GM12878 (cell line): ENCODE results near the gene ITCH. TPM values are rescaled to one million over a fixed set of nuclear protein-coding genes. Genes with fewer than 3 reads are reported as not detected.

Source experiments
- ATAC-seq: fragments of 200-7000 bp; cut with Tn5 transposase; 3 replicates; pipeline ENCODE4 v1.9.1; 2020; ENCODE audit warnings: mild to moderate bottlenecking, moderate library complexity
- BruUV-seq: library from RNA; stranded (reverse); fragments of 400-500 nt; replicated peaks from 2 replicates; lab custom pipeline; 2021; lab: Mats Ljungman, UMichigan
- CTCF ChIA-PET: fragments of 300-600 bp; sonication (Branson Sonifier 250); formaldehyde crosslinking; extraction: SDS; loops from one replicate; lab custom pipeline; 2021; ENCODE audit warnings: inconsistent platforms; lab: Yijun Ruan, JAX
- POLR2A ChIA-PET: fragments of 350-600 bp; formaldehyde crosslinking; extraction: SDS; loops from one replicate; lab custom pipeline; 2021; ENCODE audit warnings: inconsistent platforms; lab: Charles Lee
- RAD21 ChIA-PET: fragments of 300-600 bp; sonication (Branson Sonifier 250); formaldehyde crosslinking; loops from one replicate; lab custom pipeline; 2023; ENCODE audit warnings: antibody characterized with exemption; ENCODE audit not compliant: unreplicated experiment; lab: Charles Lee
- SMC1A ChIA-PET: fragments of 300-600 bp; sonication (Branson Sonifier 250); formaldehyde crosslinking; loops from one replicate; lab custom pipeline; 2023; ENCODE audit not compliant: unreplicated experiment, uncharacterized antibody; lab: Charles Lee
- DNase-seq: peaks from one replicate; pipeline ENCODE4 v3.0.0-alpha.2; 2011; ENCODE audit warnings: low read depth, low spot score
- FAIRE-seq: peaks from 3 replicates; lab custom pipeline; 2011; peaks lifted over from hg19 to GRCh38; lab: Jason Lieb, UNC
- H2AFZ ChIP-seq: 2 replicates; pipeline ENCODE4 v1.6.0; 2011; ENCODE audit warnings: low read depth, low read length, control low read depth; ENCODE audit not compliant: control insufficient read depth
- H3K27ac ChIP-seq: 2 replicates; pipeline ENCODE4 v1.5.1; 2011; ENCODE audit warnings: control low read depth; ENCODE audit not compliant: control insufficient read depth, insufficient read depth
- H3K27me3 ChIP-seq, 2 experiments: replicated peaks in 1 of 2; 2 replicates each; pipeline versions ENCODE4 v1.6.0 to v1.6.1; 2011; ENCODE audit warnings: low read length in 1 of 2; ENCODE audit not compliant: control insufficient read depth in 2 of 2, insufficient read depth in 2 of 2
- H3K36me3 ChIP-seq, 2 experiments: 2 replicates each; pipeline ENCODE4 v1.5.1; 2011; ENCODE audit warnings: low read length in 1 of 2; ENCODE audit not compliant: control insufficient read depth in 2 of 2, insufficient read depth in 2 of 2
- H3K4me1 ChIP-seq: 2 replicates; pipeline ENCODE4 v1.6.1; 2011; ENCODE audit warnings: mild to moderate bottlenecking, low read length, moderate library complexity, mixed read lengths; ENCODE audit not compliant: control insufficient read depth, insufficient read depth
- H3K4me2 ChIP-seq: 2 replicates; pipeline ENCODE4 v1.6.0; 2011; ENCODE audit warnings: control low read depth; ENCODE audit not compliant: control insufficient read depth, insufficient read depth
- H3K4me3 ChIP-seq: fragments of 200-600 bp; sonication (generic); 2 replicates; pipeline ENCODE4 v1.5.1; 2016
- H3K79me2 ChIP-seq: 2 replicates; pipeline ENCODE4 v1.6.0; 2011; ENCODE audit warnings: low read length; ENCODE audit not compliant: control insufficient read depth, insufficient read depth
- H3K9ac ChIP-seq: 2 replicates; pipeline ENCODE4 v1.8.0; 2011; ENCODE audit warnings: low read length, control low read depth, mixed read lengths; ENCODE audit not compliant: control insufficient read depth, insufficient read depth
- H3K9me3 ChIP-seq: replicated peaks from 3 replicates; pipeline ENCODE4 v1.5.1; 2011; ENCODE audit warnings: mild to moderate bottlenecking, low read length; ENCODE audit not compliant: control insufficient read depth, insufficient read depth
- H4K20me1 ChIP-seq: 2 replicates; pipeline ENCODE4 v1.6.0; 2011; ENCODE audit not compliant: control insufficient read depth, insufficient read depth
- ESRRA ChIP-seq: IDR thresholded peaks from 2 replicates; pipeline ENCODE4 v1.6.1; 2012; ENCODE audit warnings: mild to moderate bottlenecking, low read length, improper control_type of control experiment
- HDAC2 ChIP-seq: fragments of 200-600 bp; sonication (generic); IDR thresholded peaks from 2 replicates; pipeline ENCODE4 v1.6.1; 2017
- HDGF ChIP-seq: fragments of 450-650 bp; IDR thresholded peaks from 2 replicates; pipeline ENCODE4 v1.6.1; 2016; ENCODE audit warnings: antibody characterized with exemption
- IKZF1 ChIP-seq: fragments of 450-650 bp; conservative IDR thresholded peaks from 2 replicates; pipeline ENCODE4 v1.6.1; 2017; ENCODE audit warnings: antibody characterized with exemption, mild to moderate bottlenecking
- IKZF2 ChIP-seq, 2 experiments: fragments of 450-650 bp; IDR thresholded peaks; 2 replicates each; pipeline ENCODE4 v1.6.1; 2017; ENCODE audit warnings: mild to moderate bottlenecking in 2 of 2, moderate library complexity in 2 of 2
- LARP7 ChIP-seq: fragments of 450-650 bp; IDR thresholded peaks from 2 replicates; pipeline ENCODE4 v1.6.1; 2017; ENCODE audit warnings: mild to moderate bottlenecking
- NFYA ChIP-seq: IDR thresholded peaks from 2 replicates; pipeline ENCODE4 v1.6.1; 2011; ENCODE audit warnings: low read depth, mild to moderate bottlenecking, low read length, improper control_type of control experiment, borderline replicate concordance
- RCOR1 ChIP-seq: conservative IDR thresholded peaks from 2 replicates; pipeline ENCODE4 v1.6.1; 2012; ENCODE audit warnings: low read depth, low read length, improper control_type of control experiment
- SMARCA5 ChIP-seq: fragments of 450-650 bp; IDR thresholded peaks from 2 replicates; pipeline ENCODE4 v1.6.1; 2017; ENCODE audit warnings: mild to moderate bottlenecking
- SRF ChIP-seq, 2 experiments: IDR thresholded peaks; 2 replicates each; pipeline ENCODE4 v1.6.1; 2011; ENCODE audit warnings: low read depth in 2 of 2, low read length in 2 of 2, mild to moderate bottlenecking in 1 of 2, moderate library complexity in 1 of 2
- WGBS: methylation state at CpG from one replicate; pipeline ENCODE4 v1.1.6; 2016; ENCODE audit warnings: low lambda C conversion rate; ENCODE audit not compliant: insufficient replicate concordance, insufficient coverage; ENCODE audit errors: missing lambda C conversion rate; 5-methylcytosine and 5-hydroxymethylcytosine counted together
- in situ Hi-C: fragments of 300-500 bp; cut with MboI; formaldehyde crosslinking; loops from 9 replicates; pipeline ENCODE4 v1.14.3; 2018; ENCODE audit warnings: mixed read lengths
- intact Hi-C: fragments of 100-400 bp; cut with micrococcal nuclease; formaldehyde crosslinking; loops from one replicate; pipeline ENCODE4 v1.14.2; 2022; ENCODE audit not compliant: unreplicated experiment
- polyA plus RNA-seq, 11 experiments: library from polyadenylated mRNA; depleted of rRNA in 4 of 11; unstranded in 6 of 11; stranded (reverse) in 5 of 11; fragments of >200 nt; fragmentation: Nextera tagmentation in 4 of 11; fragmentation: Illumina TruSeq in 1 of 11; extraction: Ambion mirVana in 4 of 11; extraction: Trizol in 1 of 11; gene quantifications; 1 replicate in 1 of 11; 2 replicates in 10 of 11; pipeline versions ENCODE4 v1.2.1 to v1.2.3, GENCODE V29; 2011 to 2016; ENCODE audit warnings: inconsistent platforms in 2 of 11, missing spikeins in 2 of 11, low read depth in 1 of 11
- total RNA-seq, 4 experiments: library from RNA; depleted of rRNA in 3 of 4; stranded (reverse); fragments of >200 nt in 3 of 4; fragmentation: Illumina TruSeq in 1 of 4; extraction: Trizol in 1 of 4; gene quantifications; 2 replicates each; pipeline versions ENCODE4 v1.2.1 to v1.2.3, GENCODE V29; 2013 to 2021
- TF ChIP-seq, protein P1 (sequence below): fragments of 450-650 bp; IDR thresholded peaks from 2 replicates; pipeline ENCODE4 v1.6.1; 2017; ENCODE audit warnings: antibody characterized with exemption, mild to moderate bottlenecking, moderate library complexity

The ITCH gene
- total and polyA plus RNA-seq, 10 of the 15 experiments (the other 5 are each of a cell fraction or from before 2014, with no cell fraction given): 7.5 to 46.1 (median 21.5) TPM

DNA sequence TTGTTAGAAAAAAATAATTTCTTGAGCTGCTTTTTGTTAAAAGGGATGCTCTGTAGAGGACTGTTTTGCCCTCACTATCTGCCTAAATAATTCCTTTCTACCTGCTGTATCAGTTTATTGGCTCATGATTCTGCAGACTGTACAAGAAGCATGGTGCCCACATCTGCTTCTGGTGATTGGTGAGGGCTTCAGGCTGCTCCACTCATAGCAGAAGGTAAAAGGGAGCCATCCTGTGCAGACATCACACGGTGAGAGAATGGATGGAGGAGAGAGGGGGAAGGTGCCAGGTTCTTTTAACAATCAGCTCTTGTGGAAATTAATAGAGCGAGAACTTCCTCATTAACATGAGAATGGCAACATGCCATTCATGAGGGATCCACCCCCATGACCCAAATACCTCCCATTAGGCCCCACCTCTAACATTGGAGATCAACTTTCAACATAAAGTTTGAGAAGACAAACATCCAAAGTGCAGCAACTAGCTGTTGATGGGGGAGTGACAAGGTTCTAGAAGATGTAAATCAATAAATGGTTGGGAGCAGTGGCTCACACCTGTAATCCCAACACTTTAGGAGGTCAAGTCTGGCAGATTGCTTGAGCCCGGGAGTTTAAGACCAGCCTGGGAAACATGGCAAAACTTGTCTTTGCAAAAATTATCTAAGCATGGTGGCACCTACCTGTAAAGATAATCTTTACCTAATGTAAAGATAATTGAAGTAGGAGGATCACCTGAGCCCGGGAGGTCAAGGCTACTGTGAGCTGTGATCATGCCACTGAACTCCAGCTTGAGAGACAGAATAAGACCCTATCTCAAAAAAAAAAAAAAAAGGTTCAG, 44.2 kb upstream of the ITCH start:
- ATAC-seq (no peak), DNase-seq (no peak), FAIRE-seq (no peak)
- H3K27ac ChIP-seq: no peak overlapping the region
- no peak overlapping the region for H3K4me3 ChIP-seq
- H3K9me3 ChIP-seq: no peaks in the 10 kb centered on the region
- no peak for TF ChIP-seq IKZF1
- no peak for TF ChIP-seq HDAC2
- no peak for TF ChIP-seq LARP7
- no peak for TF ChIP-seq NFYA
- H3K36me3 ChIP-seq: no peaks in the 10 kb centered on the region
- no peaks in the 10 kb centered on the region for H3K79me2 ChIP-seq
- H3K4me1 ChIP-seq: no peaks in the 10 kb centered on the region
- no peak overlapping the region for H3K9ac ChIP-seq
- BruUV-seq: no TSS peak
- intact Hi-C loops: no loop called here
- H2AFZ ChIP-seq: no peak overlapping the region
- no peaks in the 10 kb centered on the region; a peak in 1 of 4 replicates for H3K27me3 ChIP-seq
- ChIA-PET RAD21 (interaction anchor here (1.4 kb wide), 1 partner anchor 9 kb away, joined by 3 read pairs; no protein-coding TSS in a partner anchor), CTCF (interaction anchor here (0.9 to 1.2 kb wide), 2 partner anchors 158 to 386 kb away, joined by 3 read pairs; no protein-coding TSS in a partner anchor), POLR2A (interaction anchor here (1.0 kb wide), 2 partner anchors 16 to 40 kb away, joined by 3 to 4 read pairs; no protein-coding TSS in a partner anchor), SMC1A (interaction anchor here (1.0 to 1.5 kb wide), 5 partner anchors 19 to 198 kb away, joined by 3 to 6 read pairs (median 4); partner anchors contain the start of gene DYNLRB1)
- 62% methylated on average over 4 of the region's 4 CpGs for WGBS
- in situ Hi-C loops: no loop called here
- no peak overlapping the region for H3K4me2 ChIP-seq
- no peaks in the 10 kb centered on the region for H4K20me1 ChIP-seq

DNA sequence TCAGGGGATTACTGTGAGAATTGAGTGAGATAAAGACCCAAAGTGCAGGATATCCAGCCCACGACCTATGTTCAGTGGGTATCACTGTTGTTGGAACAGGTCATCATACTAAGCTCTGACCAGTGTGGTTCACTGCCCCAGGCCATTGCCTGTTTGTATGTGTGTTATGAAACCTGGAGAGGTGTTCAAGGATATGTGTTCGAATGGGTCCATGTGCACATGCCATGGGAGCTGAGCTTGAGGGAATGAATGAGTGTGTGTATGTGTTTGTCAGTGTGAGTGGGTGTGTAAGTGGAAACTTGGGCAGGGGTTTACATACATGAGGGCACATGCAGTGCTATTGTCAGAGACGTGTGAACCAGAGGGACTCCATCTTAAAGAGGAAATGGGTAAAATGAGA, 42.2 kb upstream of the ITCH start:
- H3K9me3 ChIP-seq: no peaks in the 10 kb centered on the region
- no TSS peak for BruUV-seq
- H3K27ac ChIP-seq: no peak overlapping the region
- POLR2A ChIA-PET: no interaction called here
- H4K20me1 ChIP-seq: no peaks in the 10 kb centered on the region
- ATAC-seq: no peak
- no peaks in the 10 kb centered on the region for H3K79me2 ChIP-seq
- no peak overlapping the region for H3K4me3 ChIP-seq
- H3K4me1 ChIP-seq: no peaks in the 10 kb centered on the region
- no peak for FAIRE-seq
- RAD21 ChIA-PET: interaction anchor here (0.7 kb wide), 1 partner anchor 64 kb away, joined by 3 read pairs; no protein-coding TSS in a partner anchor
- H3K4me2 ChIP-seq: no peak overlapping the region
- H3K27me3 ChIP-seq: no peaks in the 10 kb centered on the region; a peak in 1 of 4 replicates
- WGBS: 24% methylated on average over 3 of the region's 3 CpGs
- H3K36me3 ChIP-seq: no peaks in the 10 kb centered on the region
- SMC1A ChIA-PET: interaction anchor here (0.7 to 1.4 kb wide), 3 partner anchors 9 to 116 kb away, joined by 3 to 4 read pairs (median 4); no protein-coding TSS in a partner anchor
- in situ Hi-C loops (no loop called here), intact Hi-C loops (no loop called here)
- DNase-seq: no peak
- H3K9ac ChIP-seq: no peak overlapping the region
- CTCF ChIA-PET: interaction anchor here (0.5 to 1.4 kb wide), 3 partner anchors 97 to 202 kb away, joined by 3 to 7 read pairs (median 4); no protein-coding TSS in a partner anchor
- no peak overlapping the region for H2AFZ ChIP-seq
- TF ChIP-seq ESRRA (no peak), RCOR1 (no peak), IKZF2 (IDR thresholded peaks at IDR 0.05) (no peak), SRF (IDR thresholded peaks at IDR 0.05; ENCODE audit: low read depth in 2 of 2, low read length in 2 of 2) (no peak), HDGF (no peak), SMARCA5 (no peak)
- TF ChIP-seq, protein P1, sequence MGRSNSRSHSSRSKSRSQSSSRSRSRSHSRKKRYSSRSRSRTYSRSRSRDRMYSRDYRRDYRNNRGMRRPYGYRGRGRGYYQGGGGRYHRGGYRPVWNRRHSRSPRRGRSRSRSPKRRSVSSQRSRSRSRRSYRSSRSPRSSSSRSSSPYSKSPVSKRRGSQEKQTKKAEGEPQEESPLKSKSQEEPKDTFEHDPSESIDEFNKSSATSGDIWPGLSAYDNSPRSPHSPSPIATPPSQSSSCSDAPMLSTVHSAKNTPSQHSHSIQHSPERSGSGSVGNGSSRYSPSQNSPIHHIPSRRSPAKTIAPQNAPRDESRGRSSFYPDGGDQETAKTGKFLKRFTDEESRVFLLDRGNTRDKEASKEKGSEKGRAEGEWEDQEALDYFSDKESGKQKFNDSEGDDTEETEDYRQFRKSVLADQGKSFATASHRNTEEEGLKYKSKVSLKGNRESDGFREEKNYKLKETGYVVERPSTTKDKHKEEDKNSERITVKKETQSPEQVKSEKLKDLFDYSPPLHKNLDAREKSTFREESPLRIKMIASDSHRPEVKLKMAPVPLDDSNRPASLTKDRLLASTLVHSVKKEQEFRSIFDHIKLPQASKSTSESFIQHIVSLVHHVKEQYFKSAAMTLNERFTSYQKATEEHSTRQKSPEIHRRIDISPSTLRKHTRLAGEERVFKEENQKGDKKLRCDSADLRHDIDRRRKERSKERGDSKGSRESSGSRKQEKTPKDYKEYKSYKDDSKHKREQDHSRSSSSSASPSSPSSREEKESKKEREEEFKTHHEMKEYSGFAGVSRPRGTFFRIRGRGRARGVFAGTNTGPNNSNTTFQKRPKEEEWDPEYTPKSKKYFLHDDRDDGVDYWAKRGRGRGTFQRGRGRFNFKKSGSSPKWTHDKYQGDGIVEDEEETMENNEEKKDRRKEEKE: no peak
